GM18951 (cell line): ENCODE results near the gene JAK3.

Experiments used
- POLR2A ChIP-seq: IDR thresholded peaks from 4 replicates; pipeline ENCODE4 v1.6.1; 2011; ENCODE audit warnings: mild to moderate bottlenecking; ENCODE audit not compliant: insufficient read length, insufficient read depth; ENCODE audit errors: extremely low read depth
- in situ Hi-C: fragments of 300-500 bp; cut with MboI; formaldehyde crosslinking; loops from one replicate; pipeline ENCODE4 v1.12.0; 2022; ENCODE audit warnings: low sequenced_read_pairs, mixed read lengths, inconsistent platforms; ENCODE audit not compliant: unreplicated experiment

Gene JAK3

DNA sequence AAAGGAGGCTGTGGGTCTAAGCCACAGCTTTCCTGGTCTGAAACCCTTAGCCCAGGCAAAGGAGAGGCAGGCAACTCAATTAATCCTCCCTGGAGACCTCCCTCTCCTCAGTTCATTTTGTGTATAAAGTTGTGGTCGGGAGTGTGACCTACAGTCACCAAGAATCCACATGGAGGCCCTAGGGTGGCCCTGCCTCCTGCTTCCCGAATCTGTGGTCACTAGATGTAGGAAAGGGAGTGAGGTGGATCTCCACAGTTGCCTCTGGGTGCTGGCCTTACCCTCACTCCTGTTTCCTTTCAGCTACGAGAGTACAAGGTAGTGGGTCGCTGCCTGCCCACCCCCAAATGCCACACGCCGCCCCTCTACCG is 13.2 kb upstream of the JAK3 start:
- TF ChIP-seq POLR2A, result no peak
- in situ Hi-C loops, result loop anchor here (5.0 kb wide), 1 partner anchor 71 kb away; the partner anchor contains the start of gene CCDC124

DNA sequence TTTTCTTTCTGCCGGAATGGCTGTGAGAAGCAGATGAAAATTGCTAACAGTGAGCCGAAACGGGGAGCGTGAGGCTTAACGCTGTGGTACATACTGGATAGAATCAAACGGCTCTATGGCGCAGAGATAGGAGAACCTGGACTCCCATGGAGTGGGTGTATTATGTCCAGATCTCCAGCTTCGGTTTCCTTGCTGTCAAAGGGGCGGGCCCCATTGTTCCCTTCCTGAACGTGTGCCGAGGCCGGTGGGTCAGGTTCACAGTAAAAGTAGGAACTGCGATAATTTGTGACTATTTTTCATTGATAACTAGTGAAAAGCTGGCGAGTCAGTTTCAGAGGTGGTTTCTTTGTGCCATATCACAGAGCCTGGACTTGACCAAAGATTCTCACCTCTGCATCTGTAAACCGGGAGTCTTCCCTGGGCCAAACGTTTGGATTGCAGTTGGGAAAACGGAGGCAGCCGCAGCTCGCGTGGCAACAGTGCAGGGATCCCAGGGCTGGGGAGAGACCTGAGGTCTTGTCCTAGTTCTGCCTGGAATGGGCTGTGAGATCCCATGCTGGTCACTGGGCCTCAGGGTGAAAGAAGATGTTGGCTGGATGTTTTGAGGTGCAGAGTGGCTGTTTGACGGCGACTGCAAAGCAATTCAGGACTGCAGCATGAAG is 12.7 kb upstream of the JAK3 start:
- TF ChIP-seq POLR2A, result no peak
- in situ Hi-C loops, result loop anchor here (5.0 kb wide), 1 partner anchor 72 kb away; the partner anchor contains the start of gene CCDC124

DNA sequence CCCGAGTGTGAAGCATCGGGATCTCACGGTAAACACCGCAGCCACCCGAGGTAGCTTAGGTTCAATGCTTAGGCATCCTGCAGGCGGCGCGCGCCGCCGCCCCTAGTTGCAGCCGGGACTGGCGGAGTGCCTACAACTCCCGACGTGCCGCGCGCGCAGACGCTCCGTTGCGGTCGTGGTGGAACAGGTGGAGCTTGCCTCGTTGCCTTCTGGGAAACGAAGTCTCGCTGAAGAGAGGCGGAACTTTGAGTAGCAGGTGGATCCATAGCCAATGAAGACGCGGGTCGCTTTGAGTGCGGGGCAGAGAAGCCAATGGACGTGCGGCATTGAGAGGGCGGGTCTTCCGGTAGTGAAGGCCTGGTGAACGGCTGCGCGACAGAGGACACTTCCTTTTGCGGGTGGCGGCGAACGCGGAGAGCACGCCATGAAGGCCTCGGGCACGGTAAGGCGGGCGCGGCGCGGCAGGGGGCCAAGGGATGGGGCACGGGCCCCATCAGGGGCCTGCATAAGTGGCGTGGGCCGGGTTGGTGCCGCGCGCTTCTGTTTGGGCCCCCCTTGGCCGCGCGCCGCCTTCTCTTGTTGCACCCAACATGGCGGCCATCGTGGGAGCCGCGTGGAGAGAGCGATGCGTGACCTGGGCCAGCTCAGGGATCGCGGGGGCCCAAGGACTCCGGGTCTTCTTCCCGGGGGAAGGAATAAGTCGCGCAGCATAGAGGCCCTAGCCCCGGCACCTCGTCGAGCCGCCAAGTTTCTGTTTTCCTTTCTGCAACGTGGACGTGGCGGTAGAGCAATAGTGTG is 11.9 kb upstream of the JAK3 start, which contains the start of gene RPL18A:
TSS of gene RPL18A (plus strand) at position 378 of the 798 bp plus-strand sequence. CDS start at position 425, 47 bp downstream.
- in situ Hi-C loops, result loop anchor here (5.0 kb wide), 1 partner anchor 73 kb away; the partner anchor contains the start of gene CCDC124
- TF ChIP-seq POLR2A, result peak; percentile 97

DNA sequence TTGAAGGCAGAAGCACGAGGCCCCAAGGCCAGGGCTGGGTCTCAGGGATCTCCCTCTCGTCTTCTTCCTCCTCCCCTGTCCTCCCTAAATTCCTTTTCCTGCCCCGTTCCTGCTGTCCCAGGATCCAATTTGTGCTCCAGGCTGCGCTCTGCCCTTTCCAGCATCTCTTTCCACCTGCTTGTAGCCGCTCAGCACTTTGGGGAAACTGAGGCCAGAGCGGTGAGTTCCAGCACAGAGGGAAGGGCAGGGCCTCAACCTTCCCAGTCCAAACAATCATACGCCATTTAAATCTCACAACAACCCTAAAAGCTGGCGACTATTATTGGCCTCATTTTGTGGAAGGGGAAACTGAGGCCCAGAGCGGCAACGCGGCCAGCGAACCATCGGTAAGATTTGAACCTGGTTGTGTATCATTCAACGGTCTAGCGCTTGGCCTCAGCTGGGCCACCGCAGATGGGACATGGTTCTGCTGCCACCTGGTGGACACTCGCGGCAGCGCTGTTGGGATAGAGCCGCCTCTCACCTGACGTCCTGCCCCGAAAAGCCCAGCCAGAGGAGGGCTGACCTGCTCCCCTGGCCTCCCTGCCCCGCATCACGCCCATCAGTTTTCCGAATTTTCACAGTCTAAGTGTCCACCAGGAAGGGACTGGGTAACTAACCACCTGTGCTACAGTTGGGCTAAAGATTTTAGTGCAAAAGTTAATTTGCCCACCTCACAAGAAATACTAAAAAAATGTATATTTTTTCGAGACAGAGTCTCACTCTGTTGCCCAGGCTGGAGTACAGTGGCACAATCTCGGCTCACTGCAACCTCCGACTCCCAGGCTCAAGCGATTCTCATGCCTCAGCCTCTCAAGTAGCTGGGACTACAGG is 7.7 kb upstream of the JAK3 start:
- TF ChIP-seq POLR2A, result no peak
- in situ Hi-C loops, result no loop called here

DNA sequence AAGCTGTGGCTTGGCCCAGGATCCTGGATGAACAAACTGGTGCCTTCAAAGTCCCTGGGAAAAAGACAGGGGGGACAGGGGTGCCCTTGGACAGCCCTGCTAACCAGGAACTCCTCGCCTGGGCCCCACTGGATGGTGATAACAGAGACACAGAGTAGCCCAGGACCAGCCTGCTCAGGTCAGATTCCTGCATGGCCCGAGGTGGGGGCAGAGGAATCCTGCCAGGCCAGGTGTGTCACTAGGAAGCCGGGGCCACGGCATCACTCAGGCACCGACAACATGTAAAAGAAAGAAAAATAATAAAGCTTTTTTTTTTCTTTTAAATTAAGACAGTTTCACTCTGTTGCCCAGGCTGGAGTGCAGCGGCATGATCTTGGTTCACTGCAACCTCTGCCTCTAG is 6.3 kb upstream of the JAK3 start:
- in situ Hi-C loops, result no loop called here

DNA sequence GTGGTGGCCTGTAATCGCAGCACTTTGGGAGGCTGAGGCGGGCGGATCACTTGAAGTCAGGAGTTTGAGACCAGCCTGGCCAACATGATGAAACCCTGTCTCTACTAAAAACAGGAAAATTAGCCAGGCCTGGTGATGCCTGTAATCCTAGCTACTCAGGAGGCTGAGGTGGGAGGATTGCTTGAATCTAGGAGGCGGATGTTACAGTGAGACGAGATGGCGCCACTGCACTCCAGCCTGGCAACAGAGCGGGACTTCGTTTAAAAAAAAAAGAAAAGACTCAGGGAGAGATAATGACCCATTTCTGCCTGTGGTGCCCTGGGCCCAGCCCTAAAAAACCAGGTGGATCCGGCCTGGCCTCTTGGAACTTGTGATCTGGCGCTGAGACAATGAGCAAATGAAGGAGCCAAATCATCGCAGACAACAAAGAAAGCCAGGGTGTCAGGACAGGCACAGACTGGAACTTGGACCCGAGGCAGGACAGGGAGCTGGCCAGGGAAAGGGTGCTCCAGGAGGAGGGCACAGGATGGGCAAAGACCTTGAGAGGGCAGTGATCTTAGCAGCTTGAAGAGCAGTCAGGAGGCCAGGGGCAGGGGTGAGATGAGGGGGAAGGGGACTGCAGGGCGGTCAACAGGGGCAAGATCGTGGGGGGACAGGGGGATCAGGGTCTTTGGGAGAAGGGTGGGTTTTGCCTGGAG is 962 bp upstream of the JAK3 start:
- no peak for TF ChIP-seq POLR2A
- in situ Hi-C loops, result no loop called here

More for the DNA sequence above, 6.3 kb upstream of the JAK3 start:
- TF ChIP-seq POLR2A, result no peak

DNA sequence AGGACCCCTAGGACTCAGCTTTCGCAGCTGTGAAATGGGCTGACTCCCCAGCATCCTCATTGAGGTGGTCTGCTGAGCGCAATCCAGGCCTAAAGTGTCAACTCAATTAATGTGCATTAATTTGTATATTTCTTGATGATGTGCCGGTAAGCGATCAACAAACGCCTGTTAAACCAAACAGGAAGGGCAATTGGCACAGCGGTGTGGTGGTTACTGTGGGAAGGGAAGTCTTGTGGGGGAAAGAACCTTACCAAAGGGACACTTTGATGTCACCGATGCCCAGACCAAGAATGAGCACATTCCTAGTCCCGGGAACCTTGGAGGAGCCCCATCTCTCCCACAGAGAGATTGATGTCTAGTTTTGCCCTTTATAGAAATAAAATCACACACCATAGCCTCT is 1.6 kb downstream of the JAK3 start:
- in situ Hi-C loops, result no loop called here
- TF ChIP-seq POLR2A, result no peak

DNA sequence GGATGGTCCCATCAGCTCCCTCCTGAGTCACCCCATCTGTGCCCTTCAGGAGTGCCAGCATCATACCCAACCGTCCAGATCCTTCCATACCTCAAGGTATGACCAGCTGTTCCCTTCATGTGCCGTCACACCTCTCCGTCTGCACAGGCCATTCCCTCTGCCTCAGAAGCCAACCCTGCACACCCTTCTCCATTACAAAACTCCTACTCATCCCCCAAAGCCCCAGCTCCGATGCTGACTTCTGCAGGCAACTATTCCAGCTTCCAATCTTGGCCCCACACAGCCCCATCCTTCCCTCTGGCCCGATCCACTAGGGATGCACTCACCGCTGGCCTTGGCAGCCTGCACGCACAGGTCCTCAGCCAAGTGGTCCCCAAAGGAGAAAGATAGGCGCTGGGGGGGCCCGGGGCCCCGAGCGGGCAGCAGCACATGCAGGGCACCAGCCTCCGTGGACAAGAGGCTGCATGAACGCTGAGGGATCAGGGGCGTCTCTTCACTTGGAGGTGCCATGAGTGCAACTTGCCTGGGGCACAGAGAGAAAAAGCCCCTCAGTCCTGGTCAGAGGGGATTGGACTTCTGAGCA is 3.8 kb downstream of the JAK3 start:
- TF ChIP-seq POLR2A, result no peak
- in situ Hi-C loops, result no loop called here

DNA sequence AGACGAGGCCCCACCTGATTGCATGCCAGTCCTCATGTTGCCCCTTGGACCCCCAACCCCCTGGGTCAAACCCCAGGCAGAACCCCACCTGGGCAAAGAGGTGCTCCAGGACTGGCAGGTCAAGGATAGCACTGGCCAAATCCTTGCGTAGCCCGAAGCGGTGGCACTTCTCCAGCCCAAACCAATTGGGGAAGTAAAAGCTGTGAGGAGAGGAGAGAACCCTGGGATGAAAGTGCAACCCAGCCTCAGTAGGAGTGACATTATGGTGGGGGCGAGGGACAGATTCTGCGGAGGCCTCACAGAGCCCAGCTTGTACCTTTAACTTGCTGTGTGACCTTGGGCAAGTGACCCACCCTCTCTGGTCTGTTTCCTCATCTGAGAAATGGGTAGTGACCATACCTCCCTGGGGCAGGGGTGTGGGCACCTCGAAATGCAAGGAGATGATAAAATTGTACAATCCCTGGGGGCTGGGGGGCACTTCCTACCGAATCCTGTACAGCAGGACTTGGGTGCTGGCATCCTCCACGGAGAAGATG is 4.4 kb downstream of the JAK3 start:
- in situ Hi-C loops, result no loop called here
- no peak for TF ChIP-seq POLR2A

DNA sequence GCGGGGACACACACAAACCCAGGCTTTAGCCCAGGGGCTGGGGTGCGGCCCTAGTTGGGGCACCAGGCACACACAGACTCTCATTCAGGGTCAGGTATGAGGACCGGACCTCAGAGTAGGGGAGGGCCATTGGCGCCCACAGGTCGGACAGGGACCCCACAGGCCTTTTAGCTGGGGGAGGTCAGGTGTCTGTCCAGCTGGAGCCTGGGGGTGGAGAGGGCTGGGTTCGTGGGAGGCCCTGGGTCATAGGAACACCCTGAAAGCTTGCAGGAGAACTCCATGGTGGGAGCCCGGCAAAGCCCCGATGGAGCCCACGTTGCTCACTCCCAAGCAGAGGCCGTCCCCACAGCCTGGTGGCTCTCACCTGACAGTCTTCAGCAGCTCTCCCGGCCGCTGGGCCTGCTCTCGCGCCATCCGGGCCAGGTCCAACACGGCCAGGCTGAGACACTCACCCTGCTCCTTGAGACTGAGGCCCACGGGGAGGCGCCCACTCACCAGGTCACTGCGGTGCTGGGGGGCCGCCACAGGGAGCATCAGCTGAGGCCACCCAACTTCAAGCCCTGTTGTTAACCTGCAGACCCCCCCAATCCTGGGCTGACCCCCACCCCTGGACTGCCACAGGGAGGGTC is 5.0 kb downstream of the JAK3 start:
- in situ Hi-C loops, result no loop called here

DNA sequence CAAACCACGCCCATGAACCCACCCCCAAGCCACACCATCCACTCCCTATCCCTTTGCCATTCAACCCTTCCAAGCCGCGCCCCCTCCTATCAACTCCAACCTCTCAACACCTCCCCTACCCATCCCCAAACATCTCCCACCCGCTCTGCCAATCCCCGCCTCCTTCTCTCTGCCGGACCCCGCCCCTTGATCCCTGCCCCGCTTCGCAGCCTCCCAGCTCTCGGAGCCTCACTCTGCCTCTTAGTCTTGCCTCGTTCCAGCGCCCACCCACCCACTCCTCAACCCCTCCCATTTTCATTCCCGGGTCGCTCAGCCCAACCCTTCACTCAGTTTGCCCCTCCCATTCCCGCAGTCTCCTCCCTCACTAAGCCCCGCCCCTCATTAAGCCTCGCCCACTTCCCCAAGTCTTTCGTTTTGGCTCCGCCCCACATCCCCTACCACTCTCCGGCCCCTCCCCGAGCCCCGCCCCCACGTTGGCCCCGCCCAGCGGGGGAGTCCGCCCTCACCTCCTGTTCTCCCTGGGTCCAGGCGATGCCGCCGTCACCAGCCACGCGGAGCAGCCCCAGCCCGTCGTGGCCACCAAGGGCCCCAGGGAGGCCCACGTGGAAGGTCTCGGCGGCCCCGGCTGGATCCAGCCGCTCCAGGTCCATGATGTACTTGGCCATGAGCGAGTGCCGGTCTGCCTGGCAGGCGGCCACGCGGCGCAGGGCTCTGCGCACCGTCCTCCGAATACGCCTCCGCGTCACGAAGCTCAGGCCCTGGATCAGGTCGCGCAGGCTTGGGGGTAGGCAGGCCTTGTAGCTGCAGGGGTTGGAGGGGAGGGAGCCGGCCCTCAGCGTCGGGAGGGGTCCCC is 5.7 kb downstream of the JAK3 start:
- no peak for TF ChIP-seq POLR2A
- in situ Hi-C loops, result no loop called here

More for the DNA sequence above, 5.0 kb downstream of the JAK3 start:
- TF ChIP-seq POLR2A, result no peak

DNA sequence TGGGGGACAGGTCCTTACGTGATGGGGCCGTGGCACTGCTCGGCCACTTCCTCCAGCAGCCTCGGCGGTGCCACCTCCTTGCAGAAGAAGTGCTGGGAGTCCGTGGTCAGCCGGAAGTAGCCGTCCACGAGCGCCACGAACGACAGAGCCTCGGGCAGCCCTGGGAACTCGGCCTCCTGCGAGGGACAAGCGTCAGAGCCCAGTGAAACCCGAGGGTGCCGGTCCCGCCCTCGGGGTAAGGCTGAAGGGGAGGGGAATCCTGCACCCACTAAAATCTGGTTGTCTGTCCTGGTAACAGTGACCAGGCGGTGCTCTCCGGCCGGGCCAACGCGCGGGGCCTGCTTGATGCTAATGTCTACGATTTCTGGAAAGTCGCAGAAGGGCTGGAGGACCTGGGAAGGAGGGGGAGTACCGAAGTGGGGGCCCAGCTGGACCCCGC is 6.4 kb downstream of the JAK3 start:
- in situ Hi-C loops, result no loop called here
- TF ChIP-seq POLR2A, result no peak
